GM12864 (cell line): ENCODE measurements around the gene SLC36A3.

Experiments
- DNase-seq: peaks from one replicate; pipeline ENCODE4 v3.0.0-alpha.2; 2011; ENCODE audit warnings: low read depth
- H3K4me3 ChIP-seq: 2 replicates; pipeline ENCODE4 v1.5.1; 2011; ENCODE audit warnings: mild to moderate bottlenecking, low read depth, low read length, control low read depth
- CTCF ChIP-seq: IDR thresholded peaks from 2 replicates; pipeline ENCODE4 v1.5.1; 2011; ENCODE audit warnings: low read depth, mild to moderate bottlenecking, moderate library complexity, low read length, control low read depth, inconsistent platforms; ENCODE audit errors: missing control alignments

SLC36A3 gene

GRCh38 chr5:151320481-151320880, 16.9 kb upstream of the SLC36A3 start:
- no peak for DNase-seq
- H3K4me3 ChIP-seq, result no peak overlapping the region
- no peak for TF ChIP-seq CTCF

- H3K4me3 ChIP-seq, result no peak overlapping the region
- no peak for DNase-seq
- TF ChIP-seq CTCF, result peak; percentile 32
Observed at GRCh38 chr5:151318850-151319732, 15.5 kb upstream of the SLC36A3 start.

- DNase-seq, result no peak
- TF ChIP-seq CTCF, result no peak
- H3K4me3 ChIP-seq, result no peak overlapping the region
Observed at GRCh38 chr5:151317871-151318270, 14.3 kb upstream of the SLC36A3 start.

- H3K4me3 ChIP-seq, result no peak overlapping the region
- DNase-seq, result peak; percentile 10
- TF ChIP-seq CTCF, result peak; percentile 89
Observed at GRCh38 chr5:151315998-151316597, 12.5 kb upstream of the SLC36A3 start.

GRCh38 chr5:151313357-151313756, 9.8 kb upstream of the SLC36A3 start:
- H3K4me3 ChIP-seq, result no peak overlapping the region
- DNase-seq, result no peak
- no peak for TF ChIP-seq CTCF

GRCh38 chr5:151312756-151313324, 9.3 kb upstream of the SLC36A3 start:
- no peak overlapping the region for H3K4me3 ChIP-seq
- no peak for DNase-seq
- no peak for TF ChIP-seq CTCF
